ENCODE results near the gene PITPNB.

PITPNB gene

GRCh38 chr22:27919222-27919941, at the start of gene PITPNB:
Gene PITPNB (minus strand): TSS chr22:27919256. CDS start chr22:27919191, 65 bp downstream.
- peak; percentile 100 for DNase-seq (ENCODE audit: low read depth, low spot score)

- DNase-seq (ENCODE audit: low read depth, low spot score), result no peak
Observed at GRCh38 chr22:27966168-27967064, 47.4 kb upstream of the PITPNB start.

- peak; percentile 28 for DNase-seq (ENCODE audit: low read depth, low spot score)
Observed at GRCh38 chr22:27962268-27963044, 43.4 kb upstream of the PITPNB start.

GRCh38 chr22:27961680-27962079, 42.6 kb upstream of the PITPNB start:
- DNase-seq (ENCODE audit: low read depth, low spot score), result no peak

- DNase-seq (ENCODE audit: low read depth, low spot score), result no peak
Observed at GRCh38 chr22:27961182-27961581, 42.1 kb upstream of the PITPNB start.

GRCh38 chr22:27959335-27960090, 40.5 kb upstream of the PITPNB start:
- DNase-seq (ENCODE audit: low read depth, low spot score), result no peak

GRCh38 chr22:27952779-27953178, 33.7 kb upstream of the PITPNB start:
- no peak for DNase-seq (ENCODE audit: low read depth, low spot score)

- peak; percentile 74 for DNase-seq (ENCODE audit: low read depth, low spot score)
Observed at GRCh38 chr22:27952091-27952490, 33.0 kb upstream of the PITPNB start.

GRCh38 chr22:27949421-27949820, 30.4 kb upstream of the PITPNB start:
- no peak for DNase-seq (ENCODE audit: low read depth, low spot score)

GRCh38 chr22:27948569-27948968, 29.5 kb upstream of the PITPNB start:
- DNase-seq (ENCODE audit: low read depth, low spot score), result no peak

GRCh38 chr22:27947448-27947847, 28.4 kb upstream of the PITPNB start:
- DNase-seq (ENCODE audit: low read depth, low spot score), result no peak

- no peak for DNase-seq (ENCODE audit: low read depth, low spot score)
Observed at GRCh38 chr22:27941143-27941542, 22.1 kb upstream of the PITPNB start.

GRCh38 chr22:27937453-27937852, 18.4 kb upstream of the PITPNB start:
- no peak for DNase-seq (ENCODE audit: low read depth, low spot score)

GRCh38 chr22:27935897-27936296, 16.8 kb upstream of the PITPNB start:
- DNase-seq (ENCODE audit: low read depth, low spot score), result no peak

GRCh38 chr22:27934069-27934468, 15.0 kb upstream of the PITPNB start:
- DNase-seq (ENCODE audit: low read depth, low spot score), result no peak

- DNase-seq (ENCODE audit: low read depth, low spot score), result no peak
Observed at GRCh38 chr22:27933186-27933983, 14.3 kb upstream of the PITPNB start.

GRCh38 chr22:27930331-27931060, 11.4 kb upstream of the PITPNB start:
- peak; percentile 2 for DNase-seq (ENCODE audit: low read depth, low spot score)

GRCh38 chr22:27927608-27928007, 8.6 kb upstream of the PITPNB start:
- no peak for DNase-seq (ENCODE audit: low read depth, low spot score)

- no peak for DNase-seq (ENCODE audit: low read depth, low spot score)
Observed at GRCh38 chr22:27925331-27925730, 6.3 kb upstream of the PITPNB start.
